ENCODE data around the gene YIPF5.

GRCh38 chr5:144133050-144133633, 37.3 kb downstream of the YIPF5 start:
- TF ChIP-seq CTCF (IDR thresholded peaks at IDR 0.05) (no peak), POLR2A (IDR thresholded peaks at IDR 0.05) (no peak)
